ENCODE data around the gene RNF26. TPM values are rescaled to one million over a fixed set of nuclear protein-coding genes. Genes with fewer than 3 reads are reported as not detected.

RNF26 gene
- total and polyA plus RNA-seq, 2 of the 4 experiments (the other 2 are of a cell fraction), result 3.4 to 36.7 TPM

GRCh38 chr11:119300198-119300964, 33.9 kb upstream of the RNF26 start:
- no peak overlapping the region for H4K5ac ChIP-seq (ENCODE audit: low read depth, low read length)
- no peak overlapping the region for H3K9ac ChIP-seq (ENCODE audit: low read depth, low read length)
- no peaks in the 10 kb centered on the region for H3K4me1 ChIP-seq (ENCODE audit: control insufficient read depth, insufficient read depth, low read length)
- no peak overlapping the region for H3K4ac ChIP-seq (ENCODE audit: low read depth, low read length)
- H2AK5ac ChIP-seq (ENCODE audit: low read depth, low read length), result no peak overlapping the region
- BruUV-seq (replicated peaks), result no TSS peak
- H3K14ac ChIP-seq (replicated peaks; ENCODE audit: low read depth, low read length), result no peak overlapping the region
- H3K36me3 ChIP-seq (ENCODE audit: control insufficient read depth, insufficient read depth, low read length), result peaks cover 34% of the 10 kb centered on the region
- TF ChIP-seq MXI1 (IDR thresholded peaks at IDR 0.05; ENCODE audit: borderline replicate concordance, low read depth, low read length), result no peak
- no peak for TF ChIP-seq USF2 (IDR thresholded peaks at IDR 0.05; ENCODE audit: low read depth, low read length)
- no peak for TF ChIP-seq RCOR1 (IDR thresholded peaks at IDR 0.05; ENCODE audit: insufficient replicate concordance, low read length)
- no peak for TF ChIP-seq SMC3 (IDR thresholded peaks at IDR 0.05; ENCODE audit: low read depth, low read length)
- TF ChIP-seq ELK1 (IDR thresholded peaks at IDR 0.05; ENCODE audit: borderline replicate concordance, low read depth, low read length), result no peak
- no peak for TF ChIP-seq RFX5 (IDR thresholded peaks at IDR 0.05; ENCODE audit: low read depth, low read length)
- no peak for TF ChIP-seq CHD1 (IDR thresholded peaks at IDR 0.05; ENCODE audit: low read depth, low read length)
- TF ChIP-seq POLR2A (IDR thresholded peaks at IDR 0.05; ENCODE audit: low read depth, low read length), result no peak
- no peak for TF ChIP-seq FOS (IDR thresholded peaks at IDR 0.05; ENCODE audit: low read depth, low read length)
- no peak for TF ChIP-seq CTCF (conservative IDR thresholded peaks at IDR 0.05; ENCODE audit: low read depth, low read length)
- no peak for TF ChIP-seq MAZ (IDR thresholded peaks at IDR 0.05; ENCODE audit: borderline replicate concordance, low read depth, low read length)
- no peak for TF ChIP-seq RAD21 (IDR thresholded peaks at IDR 0.05; ENCODE audit: low read length)
- no peak for TF ChIP-seq BHLHE40 (IDR thresholded peaks at IDR 0.05; ENCODE audit: low read depth, low read length)
- no peak for TF ChIP-seq CEBPB (IDR thresholded peaks at IDR 0.05; ENCODE audit: low read depth, low read length)
- H4K8ac ChIP-seq (ENCODE audit: low read depth in 2 of 2, low read length in 2 of 2), result no peak overlapping the region
- no peak overlapping the region for H2BK120ac ChIP-seq (ENCODE audit: low read depth, low read length)
- intact Hi-C loops (cut with micrococcal nuclease), result no loop called here
- dilution Hi-C loops (cut with HindIII; ENCODE audit: low sequenced_read_pairs, unreplicated experiment), result no loop called here
- 86% methylated on average over 2 of the region's 3 CpGs; no CpG with 5 or more reads in 1 of the 2 experiments for WGBS, 2 experiments (ENCODE audit: extremely low coverage in 2 of 2, insufficient read length in 1 of 2)
- no peak overlapping the region for H3K56ac ChIP-seq (ENCODE audit: extremely low read depth, insufficient read depth, low read length)
- H2AFZ ChIP-seq (replicated peaks; ENCODE audit: low read length, poor library complexity), result no peak overlapping the region
- H3K27ac ChIP-seq (ENCODE audit: insufficient read depth, low read length), result no peak overlapping the region
- H3K4me3 ChIP-seq (ENCODE audit: insufficient read depth, low read depth, low read length), result no peak overlapping the region
- no peak overlapping the region for H3K4me2 ChIP-seq (ENCODE audit: low read depth, low read length)
- H2AK9ac ChIP-seq (replicated peaks; ENCODE audit: low read depth, low read length, poor library complexity), result no peak overlapping the region
- POLR2A ChIA-PET (ENCODE audit: unreplicated experiment), result no interaction called here
- no peak overlapping the region for H3K18ac ChIP-seq (ENCODE audit: low read depth, low read length)
- no peak overlapping the region for H4K91ac ChIP-seq (ENCODE audit: insufficient read depth, low read depth, low read length)
- no peak overlapping the region for H2BK5ac ChIP-seq (ENCODE audit: low read depth, low read length, poor library complexity, severe bottlenecking)
- in situ Hi-C loops (cut with MboI; ENCODE audit: low sequenced_read_pairs), result no loop called here
- peaks cover 10 to 53% of the 10 kb centered on the region in 2 experiments for H3K79me1 ChIP-seq (ENCODE audit: low read depth in 1 of 2, low read length in 2 of 2)
- H4K20me1 ChIP-seq (ENCODE audit: insufficient read depth, low read length), result no peaks in the 10 kb centered on the region
- peaks cover 5% of the 10 kb centered on the region; the same call in 1 of the 2 replicates for H3K9me1 ChIP-seq (ENCODE audit: insufficient read depth, low read length)
- CTCF ChIA-PET, result interaction anchor here (1.1 kb wide), 1 partner anchor 16 kb away, joined by 3 read pairs; no protein-coding TSS in a partner anchor
- no peak for DNase-seq
- no peak overlapping the region for H2BK15ac ChIP-seq (ENCODE audit: low read depth, low read length)
- no peak overlapping the region for H2BK20ac ChIP-seq (ENCODE audit: low read depth, low read length)
- H3K23ac ChIP-seq (ENCODE audit: low read depth, low read length), result no peak overlapping the region
- H3K9me3 ChIP-seq (ENCODE audit: control insufficient read depth, insufficient read depth, low read length), result no peaks in the 10 kb centered on the region
- ATAC-seq (ENCODE audit: low read depth), result no peak
- H3K27me3 ChIP-seq (ENCODE audit: control insufficient read depth, insufficient read depth, low read length), result no peaks in the 10 kb centered on the region

Data from IMR-90 (cell line).